Adrenal gland (tissue), 5 donors: ENCODE results near the gene FGF23.

Experiments
- CTCF ChIP-seq, 6 experiments: fragments of 450-650 bp in 4 of 6; fragments of 200-600 bp in 2 of 6; sonication (generic) in 1 of 6; IDR thresholded peaks; 1 replicate in 5 of 6; 2 replicates in 1 of 6; pipeline versions ENCODE4 v1.5.1 to v1.8.0; 2016 to 2021; ENCODE audit warnings: antibody characterized with exemption in 6 of 6, mild to moderate bottlenecking in 2 of 6, moderate library complexity in 1 of 6
- POLR2A ChIP-seq, 2 donors: fragments of 450-650 bp; IDR thresholded peaks; one replicate each; pipeline ENCODE4 v1.6.1; 2017; ENCODE audit warnings: antibody characterized with exemption in 2 of 2, mild to moderate bottlenecking in 2 of 2, moderate library complexity in 1 of 2
- donor health status: DM: no; HTN: no; CAD: no.

- TF ChIP-seq CTCF (IDR thresholded peaks at IDR 0.05): no peak
- no peak for TF ChIP-seq POLR2A (IDR thresholded peaks at IDR 0.05)
Measured at GRCh38 chr12:4418913-4419312, 39.4 kb upstream of the FGF23 start.
